Endothelial cell of umbilical vein (primary cell): ENCODE measurements around the gene CFAP61.

Experiments
- EZH2 ChIP-seq: IDR thresholded peaks from 2 replicates; pipeline ENCODE4 v1.6.1; 2012; ENCODE audit warnings: borderline replicate concordance, low read depth, mild to moderate bottlenecking, moderate library complexity, low read length, inconsistent platforms; ENCODE audit not compliant: severe bottlenecking
- FOS ChIP-seq: IDR thresholded peaks from 2 replicates; pipeline ENCODE4 v1.6.1; 2011; ENCODE audit warnings: mild to moderate bottlenecking, low read length, moderate library complexity, borderline replicate concordance; ENCODE audit not compliant: insufficient read depth
- GATA2 ChIP-seq: IDR thresholded peaks from 2 replicates; pipeline ENCODE4 v1.7.0; 2011; ENCODE audit warnings: low read depth, mild to moderate bottlenecking, moderate library complexity, mixed read lengths, low read length; ENCODE audit not compliant: insufficient read length, insufficient read depth
- JUN ChIP-seq: IDR thresholded peaks from 2 replicates; pipeline ENCODE4 v1.6.1; 2011; ENCODE audit warnings: borderline replicate concordance, low read depth; ENCODE audit not compliant: insufficient read length, insufficient read depth
- MYC ChIP-seq: IDR thresholded peaks from one replicate; pipeline ENCODE4 v1.6.1; 2011; ENCODE audit warnings: mild to moderate bottlenecking, low read depth, low read length
- POLR2A ChIP-seq: IDR thresholded peaks from 2 replicates; pipeline ENCODE4 v1.6.1; 2012; ENCODE audit warnings: low read depth, mild to moderate bottlenecking, control low read depth, low read length
- POLR2AphosphoS5 ChIP-seq: IDR thresholded peaks from 2 replicates; pipeline ENCODE4 v1.6.1; 2012; ENCODE audit warnings: low read depth, mild to moderate bottlenecking, control low read depth, low read length, moderate library complexity; ENCODE audit not compliant: insufficient read depth
- TF ChIP-seq, protein P1 (sequence below), 2 donors: IDR thresholded peaks; 1 replicate in 1 of 2; 2 replicates in 1 of 2; pipeline ENCODE4 v1.5.1; 2011; ENCODE audit warnings: low read length in 2 of 2, mild to moderate bottlenecking in 2 of 2, moderate library complexity in 2 of 2, control low read depth in 1 of 2, inconsistent platforms in 1 of 2, low read depth in 1 of 2; ENCODE audit not compliant: insufficient read depth in 1 of 2; ENCODE audit errors: extremely low read depth in 1 of 2
- TF ChIP-seq, protein P2 (sequence below): IDR thresholded peaks from 2 replicates; pipeline ENCODE4 v1.6.1; 2011; ENCODE audit not compliant: insufficient read depth, insufficient read length

DNA sequence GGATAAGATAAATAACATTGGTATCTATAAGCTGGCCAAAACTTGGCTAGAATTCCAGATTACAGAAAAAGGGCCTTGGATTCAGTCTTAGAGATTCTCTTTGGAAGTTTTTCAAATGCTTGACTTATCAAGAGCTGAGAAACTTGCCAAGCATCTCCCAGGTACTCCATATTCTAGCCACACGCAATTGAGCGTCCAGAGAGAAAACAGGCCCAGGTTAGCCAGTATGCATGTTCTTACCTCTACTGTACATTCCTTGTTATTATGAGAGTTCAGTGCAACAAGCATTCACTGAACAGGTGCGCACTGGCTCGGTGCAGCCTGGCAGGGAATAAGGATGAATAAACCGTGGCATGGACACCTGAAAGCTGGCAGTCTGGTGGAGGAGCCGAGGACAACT, 13.7 kb upstream of the CFAP61 start:
- TF ChIP-seq POLR2A (no peak), EZH2 (no peak), GATA2 (no peak), MYC (no peak), JUN (no peak), POLR2AphosphoS5 (no peak), FOS (no peak)
- TF ChIP-seq, protein P1, sequence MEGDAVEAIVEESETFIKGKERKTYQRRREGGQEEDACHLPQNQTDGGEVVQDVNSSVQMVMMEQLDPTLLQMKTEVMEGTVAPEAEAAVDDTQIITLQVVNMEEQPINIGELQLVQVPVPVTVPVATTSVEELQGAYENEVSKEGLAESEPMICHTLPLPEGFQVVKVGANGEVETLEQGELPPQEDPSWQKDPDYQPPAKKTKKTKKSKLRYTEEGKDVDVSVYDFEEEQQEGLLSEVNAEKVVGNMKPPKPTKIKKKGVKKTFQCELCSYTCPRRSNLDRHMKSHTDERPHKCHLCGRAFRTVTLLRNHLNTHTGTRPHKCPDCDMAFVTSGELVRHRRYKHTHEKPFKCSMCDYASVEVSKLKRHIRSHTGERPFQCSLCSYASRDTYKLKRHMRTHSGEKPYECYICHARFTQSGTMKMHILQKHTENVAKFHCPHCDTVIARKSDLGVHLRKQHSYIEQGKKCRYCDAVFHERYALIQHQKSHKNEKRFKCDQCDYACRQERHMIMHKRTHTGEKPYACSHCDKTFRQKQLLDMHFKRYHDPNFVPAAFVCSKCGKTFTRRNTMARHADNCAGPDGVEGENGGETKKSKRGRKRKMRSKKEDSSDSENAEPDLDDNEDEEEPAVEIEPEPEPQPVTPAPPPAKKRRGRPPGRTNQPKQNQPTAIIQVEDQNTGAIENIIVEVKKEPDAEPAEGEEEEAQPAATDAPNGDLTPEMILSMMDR (IDR thresholded peaks at IDR 0.05; ENCODE audit: extremely low read depth in 1 of 2, insufficient read depth in 1 of 2, low read depth in 1 of 2, low read length in 2 of 2) = no peak
- TF ChIP-seq, protein P2, sequence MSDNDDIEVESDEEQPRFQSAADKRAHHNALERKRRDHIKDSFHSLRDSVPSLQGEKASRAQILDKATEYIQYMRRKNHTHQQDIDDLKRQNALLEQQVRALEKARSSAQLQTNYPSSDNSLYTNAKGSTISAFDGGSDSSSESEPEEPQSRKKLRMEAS = no peak
